ENCODE data around the gene BLACAT1.

GRCh38 chr1:205500240-205501233 lies 44.7 kb upstream of the BLACAT1 start:
- no peak for TF ChIP-seq NRF1 (IDR thresholded peaks at IDR 0.05; ENCODE audit: low read depth, low read length)
- no peak for TF ChIP-seq CTCF (IDR thresholded peaks at IDR 0.05)
- TF ChIP-seq EZH2phosphoT487 (IDR thresholded peaks at IDR 0.05; ENCODE audit: borderline replicate concordance, low read depth): no peak
- no peak for TF ChIP-seq USF1 (IDR thresholded peaks at IDR 0.05; ENCODE audit: borderline replicate concordance, low read depth)
- no peak for TF ChIP-seq RAD21 (IDR thresholded peaks at IDR 0.05; ENCODE audit: low read length)
- TF ChIP-seq FOXM1 (IDR thresholded peaks at IDR 0.05; ENCODE audit: low read depth): no peak
- no peak for TF ChIP-seq SMC3 (IDR thresholded peaks at IDR 0.05; ENCODE audit: low read depth, low read length)
- no peak for TF ChIP-seq GABPA (IDR thresholded peaks at IDR 0.05; ENCODE audit: low read depth)
- TF ChIP-seq, protein P1, sequence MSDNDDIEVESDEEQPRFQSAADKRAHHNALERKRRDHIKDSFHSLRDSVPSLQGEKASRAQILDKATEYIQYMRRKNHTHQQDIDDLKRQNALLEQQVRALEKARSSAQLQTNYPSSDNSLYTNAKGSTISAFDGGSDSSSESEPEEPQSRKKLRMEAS (IDR thresholded peaks at IDR 0.05; ENCODE audit: low read depth): no peak
- no peak for TF ChIP-seq YY1 (IDR thresholded peaks at IDR 0.05; ENCODE audit: low read depth)
